GM12872 (cell line): ENCODE results near the gene WDR36.

Experiments
- TF ChIP-seq, protein P1 (sequence below): IDR thresholded peaks from 3 replicates; pipeline ENCODE4 v1.5.1; 2011; ENCODE audit warnings: low read depth, mild to moderate bottlenecking, low read length, moderate library complexity; ENCODE audit not compliant: insufficient read depth

WDR36 gene

GRCh38 chr5:111120911-111121310, 28.8 kb downstream of the WDR36 start:
- TF ChIP-seq, protein P1, sequence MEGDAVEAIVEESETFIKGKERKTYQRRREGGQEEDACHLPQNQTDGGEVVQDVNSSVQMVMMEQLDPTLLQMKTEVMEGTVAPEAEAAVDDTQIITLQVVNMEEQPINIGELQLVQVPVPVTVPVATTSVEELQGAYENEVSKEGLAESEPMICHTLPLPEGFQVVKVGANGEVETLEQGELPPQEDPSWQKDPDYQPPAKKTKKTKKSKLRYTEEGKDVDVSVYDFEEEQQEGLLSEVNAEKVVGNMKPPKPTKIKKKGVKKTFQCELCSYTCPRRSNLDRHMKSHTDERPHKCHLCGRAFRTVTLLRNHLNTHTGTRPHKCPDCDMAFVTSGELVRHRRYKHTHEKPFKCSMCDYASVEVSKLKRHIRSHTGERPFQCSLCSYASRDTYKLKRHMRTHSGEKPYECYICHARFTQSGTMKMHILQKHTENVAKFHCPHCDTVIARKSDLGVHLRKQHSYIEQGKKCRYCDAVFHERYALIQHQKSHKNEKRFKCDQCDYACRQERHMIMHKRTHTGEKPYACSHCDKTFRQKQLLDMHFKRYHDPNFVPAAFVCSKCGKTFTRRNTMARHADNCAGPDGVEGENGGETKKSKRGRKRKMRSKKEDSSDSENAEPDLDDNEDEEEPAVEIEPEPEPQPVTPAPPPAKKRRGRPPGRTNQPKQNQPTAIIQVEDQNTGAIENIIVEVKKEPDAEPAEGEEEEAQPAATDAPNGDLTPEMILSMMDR: no peak

GRCh38 chr5:111121926-111122325, 29.8 kb downstream of the WDR36 start:
- TF ChIP-seq, protein P1: no peak

- TF ChIP-seq, protein P1: no peak
These were observed 30.2 kb downstream of the WDR36 start for GRCh38 chr5:111122398-111122797.

GRCh38 chr5:111124793-111125192, 32.6 kb downstream of the WDR36 start:
- TF ChIP-seq, protein P1: no peak

GRCh38 chr5:111126896-111127295, 34.7 kb downstream of the WDR36 start:
- TF ChIP-seq, protein P1: no peak

DNA sequence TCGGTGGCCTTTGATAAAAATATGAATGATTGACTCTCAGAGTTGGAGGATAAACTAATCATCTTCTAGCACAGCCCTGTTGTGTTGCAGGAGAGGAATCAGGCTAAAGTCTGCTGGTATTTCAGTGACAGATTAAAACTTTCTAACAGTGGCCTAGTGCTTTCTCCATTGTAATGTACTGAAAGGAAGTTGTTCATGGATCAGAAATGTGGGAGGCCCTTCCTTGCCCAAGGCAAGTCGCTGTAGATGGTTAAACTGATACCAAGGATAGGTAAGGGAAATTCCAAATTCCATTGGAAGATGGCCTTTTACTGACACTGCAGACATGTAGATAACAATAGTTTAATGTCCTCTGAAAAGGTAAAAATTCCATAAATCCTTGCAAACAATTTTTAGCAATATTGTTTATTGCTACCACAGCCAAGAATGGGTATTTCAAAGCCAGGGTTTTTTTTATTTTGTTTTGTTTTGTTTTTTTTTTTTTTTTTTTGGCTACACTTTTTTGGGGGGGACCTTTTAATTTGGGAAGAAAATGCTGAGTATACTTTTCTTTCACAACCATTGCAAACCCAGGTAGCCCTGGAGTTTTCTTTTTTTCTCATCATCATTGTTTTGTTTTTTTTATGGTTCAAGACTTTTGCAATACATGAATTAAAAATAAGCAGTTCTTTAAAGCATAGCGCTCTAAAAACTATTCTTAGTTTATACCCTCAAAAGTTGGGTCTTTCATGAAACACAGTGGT, 35.5 kb downstream of the WDR36 start:
- TF ChIP-seq, protein P1: no peak

DNA sequence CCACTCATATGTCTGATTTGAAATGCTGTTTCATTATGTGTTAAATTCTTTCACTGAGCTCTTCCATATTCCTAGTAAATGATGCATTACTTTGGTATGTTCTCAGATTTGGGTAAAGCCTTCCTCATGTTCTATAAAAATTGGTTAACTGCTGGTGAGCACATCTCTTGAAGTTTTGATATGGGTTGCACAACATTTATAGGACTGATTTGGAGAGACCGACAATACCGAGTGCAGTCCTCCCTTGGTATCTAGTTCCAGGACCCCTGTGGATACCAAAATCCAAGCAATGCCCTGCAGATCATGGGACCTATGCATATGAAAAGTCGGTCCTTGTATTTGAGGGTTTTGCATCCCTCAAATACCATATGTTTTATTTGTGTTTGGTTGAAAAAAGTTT, 37.8 kb downstream of the WDR36 start:
- TF ChIP-seq, protein P1: no peak
